ENCODE results near the gene RAB18.

Gene RAB18

DNA sequence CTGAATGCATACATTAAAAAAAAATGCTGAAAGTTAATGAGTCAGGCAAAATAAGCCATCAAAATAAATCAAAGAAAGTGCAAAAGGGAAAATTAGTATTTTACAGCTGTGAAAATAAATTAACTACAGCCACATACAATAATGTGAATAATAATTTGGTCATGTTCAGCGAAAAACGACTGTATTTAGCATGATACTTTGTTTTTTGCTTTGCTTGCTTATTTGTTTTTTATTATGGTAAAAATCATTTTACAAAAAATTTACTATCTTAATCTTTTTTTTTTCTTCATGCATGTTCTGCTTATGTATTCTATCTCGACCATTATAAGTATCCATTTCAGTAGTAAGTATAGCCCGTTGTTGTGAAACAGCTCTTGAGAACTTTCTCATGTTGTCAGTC lies 77.1 kb downstream of the RAB18 start:
- no peak for DNase-seq (ENCODE audit: low read depth)
- H3K4me3 ChIP-seq (ENCODE audit: low read depth, low read length), result no peak overlapping the region
- TF ChIP-seq, protein P1, sequence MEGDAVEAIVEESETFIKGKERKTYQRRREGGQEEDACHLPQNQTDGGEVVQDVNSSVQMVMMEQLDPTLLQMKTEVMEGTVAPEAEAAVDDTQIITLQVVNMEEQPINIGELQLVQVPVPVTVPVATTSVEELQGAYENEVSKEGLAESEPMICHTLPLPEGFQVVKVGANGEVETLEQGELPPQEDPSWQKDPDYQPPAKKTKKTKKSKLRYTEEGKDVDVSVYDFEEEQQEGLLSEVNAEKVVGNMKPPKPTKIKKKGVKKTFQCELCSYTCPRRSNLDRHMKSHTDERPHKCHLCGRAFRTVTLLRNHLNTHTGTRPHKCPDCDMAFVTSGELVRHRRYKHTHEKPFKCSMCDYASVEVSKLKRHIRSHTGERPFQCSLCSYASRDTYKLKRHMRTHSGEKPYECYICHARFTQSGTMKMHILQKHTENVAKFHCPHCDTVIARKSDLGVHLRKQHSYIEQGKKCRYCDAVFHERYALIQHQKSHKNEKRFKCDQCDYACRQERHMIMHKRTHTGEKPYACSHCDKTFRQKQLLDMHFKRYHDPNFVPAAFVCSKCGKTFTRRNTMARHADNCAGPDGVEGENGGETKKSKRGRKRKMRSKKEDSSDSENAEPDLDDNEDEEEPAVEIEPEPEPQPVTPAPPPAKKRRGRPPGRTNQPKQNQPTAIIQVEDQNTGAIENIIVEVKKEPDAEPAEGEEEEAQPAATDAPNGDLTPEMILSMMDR (IDR thresholded peaks at IDR 0.05; ENCODE audit: control insufficient read depth, extremely low read depth, insufficient read depth), result no peak

DNA sequence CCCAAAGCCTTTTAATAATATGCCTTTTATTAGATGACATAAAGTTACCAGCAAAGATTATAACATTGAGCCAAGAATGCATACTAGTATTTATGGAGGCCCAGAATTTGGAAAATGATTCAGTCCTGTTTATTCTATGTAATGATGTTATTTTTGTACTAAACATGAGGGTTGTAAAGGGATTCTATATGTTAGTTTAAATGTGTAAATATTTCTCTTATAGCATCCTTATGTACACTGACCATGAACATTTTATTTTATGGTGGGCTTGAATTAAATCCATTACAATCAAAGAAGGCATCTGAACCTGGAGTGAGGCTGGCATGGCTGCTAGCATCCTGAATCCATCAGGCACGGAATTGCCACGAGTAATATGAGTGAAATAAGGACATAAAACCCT lies 80.2 kb downstream of the RAB18 start:
- no peak for DNase-seq (ENCODE audit: low read depth)
- H3K4me3 ChIP-seq (ENCODE audit: low read depth, low read length), result no peak overlapping the region
- TF ChIP-seq, protein P1 (IDR thresholded peaks at IDR 0.05; ENCODE audit: control insufficient read depth, extremely low read depth, insufficient read depth), result no peak

All from LNCaP clone FGC (cell line).